Stimulated activated CD4-positive, alpha-beta T cell treated with anti-CD3 and anti-CD28 coated beads, Interleukin-1b, Interleukin-23, amount 100 ng/mL, for 48 hours (primary cell): ENCODE data around the gene PRKAB1.

ENCODE experiments used
- DNase-seq: peaks from one replicate; pipeline ENCODE4 v3.0.0-alpha.2; 2020

PRKAB1 gene

GRCh38 chr12:119714614-119715267 lies 46.8 kb downstream of the PRKAB1 start:
- DNase-seq: no peak

- DNase-seq: no peak
Observed at GRCh38 chr12:119715268-119715620, 47.3 kb downstream of the PRKAB1 start.

GRCh38 chr12:119718141-119718540 lies 50.2 kb downstream of the PRKAB1 start:
- no peak for DNase-seq

GRCh38 chr12:119720349-119720748 lies 52.4 kb downstream of the PRKAB1 start:
- no peak for DNase-seq

GRCh38 chr12:119721306-119721705 lies 53.4 kb downstream of the PRKAB1 start:
- no peak for DNase-seq

GRCh38 chr12:119725523-119725922 lies 57.6 kb downstream of the PRKAB1 start:
- DNase-seq: no peak

GRCh38 chr12:119727600-119728443 lies 59.9 kb downstream of the PRKAB1 start:
- no peak for DNase-seq

- DNase-seq: no peak
Observed at GRCh38 chr12:119728444-119728745, 60.5 kb downstream of the PRKAB1 start.

GRCh38 chr12:119729871-119730270 lies 61.9 kb downstream of the PRKAB1 start:
- DNase-seq: no peak

GRCh38 chr12:119730381-119730780 lies 62.4 kb downstream of the PRKAB1 start:
- DNase-seq: no peak
